ENCODE measurements around the gene RAB11FIP4.

DNA sequence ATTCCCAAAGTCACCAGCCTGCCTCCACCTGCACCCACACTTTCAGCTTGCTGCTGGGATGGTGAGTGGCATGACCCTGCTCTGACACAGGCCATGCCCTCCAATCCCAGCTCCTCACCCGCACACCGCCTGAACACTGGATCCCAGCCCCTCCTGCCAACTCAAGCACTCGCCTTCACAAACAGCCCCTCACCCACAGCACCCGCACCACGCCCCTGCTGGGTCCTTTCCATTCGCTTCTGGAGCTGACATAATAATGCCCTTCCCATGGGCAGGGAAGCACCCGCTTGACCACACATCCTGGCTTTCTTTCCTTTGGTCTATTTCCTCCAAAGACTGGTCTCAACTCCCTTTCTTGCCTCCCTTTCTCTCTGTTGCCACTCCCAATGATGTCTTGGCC is 57.6 kb downstream of the RAB11FIP4 start:
- TF ChIP-seq, protein P1, sequence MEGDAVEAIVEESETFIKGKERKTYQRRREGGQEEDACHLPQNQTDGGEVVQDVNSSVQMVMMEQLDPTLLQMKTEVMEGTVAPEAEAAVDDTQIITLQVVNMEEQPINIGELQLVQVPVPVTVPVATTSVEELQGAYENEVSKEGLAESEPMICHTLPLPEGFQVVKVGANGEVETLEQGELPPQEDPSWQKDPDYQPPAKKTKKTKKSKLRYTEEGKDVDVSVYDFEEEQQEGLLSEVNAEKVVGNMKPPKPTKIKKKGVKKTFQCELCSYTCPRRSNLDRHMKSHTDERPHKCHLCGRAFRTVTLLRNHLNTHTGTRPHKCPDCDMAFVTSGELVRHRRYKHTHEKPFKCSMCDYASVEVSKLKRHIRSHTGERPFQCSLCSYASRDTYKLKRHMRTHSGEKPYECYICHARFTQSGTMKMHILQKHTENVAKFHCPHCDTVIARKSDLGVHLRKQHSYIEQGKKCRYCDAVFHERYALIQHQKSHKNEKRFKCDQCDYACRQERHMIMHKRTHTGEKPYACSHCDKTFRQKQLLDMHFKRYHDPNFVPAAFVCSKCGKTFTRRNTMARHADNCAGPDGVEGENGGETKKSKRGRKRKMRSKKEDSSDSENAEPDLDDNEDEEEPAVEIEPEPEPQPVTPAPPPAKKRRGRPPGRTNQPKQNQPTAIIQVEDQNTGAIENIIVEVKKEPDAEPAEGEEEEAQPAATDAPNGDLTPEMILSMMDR (IDR thresholded peaks at IDR 0.05; ENCODE audit: borderline replicate concordance, extremely low read depth, low read length, poor library complexity, severe bottlenecking): no peak
- TF ChIP-seq EZH2 (IDR thresholded peaks at IDR 0.05; ENCODE audit: borderline replicate concordance, low read depth, low read length, severe bottlenecking): no peak
